PC-3 (cell line): ENCODE data around the gene BMS1. TPM values are rescaled to one million over a fixed set of nuclear protein-coding genes. Genes with fewer than 3 reads are reported as not detected.
"Not testable (repeated sequence)": the region's sequence is repeated elsewhere in the genome, so short reads cannot be mapped to it uniquely, and the experiment has no call there.

ENCODE experiments used
- ATAC-seq: fragments of 200-7000 bp; cut with Tn5 transposase; 2 replicates; pipeline ENCODE4 v1.9.1; 2020; ENCODE audit warnings: mild to moderate bottlenecking, moderate library complexity
- BruUV-seq: library from RNA; stranded (reverse); fragments of 400-500 nt; replicated peaks from 2 replicates; lab custom pipeline; 2021; lab: Mats Ljungman, UMichigan
- CTCF ChIA-PET: fragments of 300-600 bp; sonication (Branson Sonifier 250); formaldehyde crosslinking; loops from one replicate; lab custom pipeline; 2022; ENCODE audit warnings: antibody characterized with exemption; lab: Charles Lee
- POLR2A ChIA-PET: fragments of 300-600 bp; sonication (Branson Sonifier 250); formaldehyde crosslinking; loops from one replicate; lab custom pipeline; 2022; ENCODE audit warnings: antibody characterized with exemption; ENCODE audit not compliant: unreplicated experiment; lab: Charles Lee
- DNase-seq: peaks from one replicate; pipeline ENCODE4 v3.0.0-alpha.2; 2015
- H2AFZ ChIP-seq: fragments of 300-600 bp; sonication (generic); 2 replicates; pipeline ENCODE4 v1.6.0; 2016; ENCODE audit warnings: antibody characterized with exemption, low read length
- H3F3A ChIP-seq: fragments of 300-600 bp; sonication (generic); one replicate; pipeline ENCODE4 v1.6.0; 2017; ENCODE audit warnings: antibody characterized with exemption, low read length, control low read depth, mild to moderate bottlenecking; ENCODE audit not compliant: unreplicated experiment
- H3K27ac ChIP-seq: fragments of 300-600 bp; sonication (generic); 2 replicates; pipeline ENCODE4 v1.5.1; 2016; ENCODE audit warnings: mild to moderate bottlenecking, low read length
- H3K27me3 ChIP-seq: fragments of 300-600 bp; sonication (generic); 2 replicates; pipeline ENCODE4 v1.6.1; 2016; ENCODE audit warnings: low read length, mixed read lengths
- H3K36me3 ChIP-seq: fragments of 300-600 bp; sonication (generic); 2 replicates; pipeline ENCODE4 v1.6.1; 2016; ENCODE audit warnings: low read depth, mixed run types, low read length, mixed read lengths
- H3K4me1 ChIP-seq: fragments of 300-600 bp; sonication (generic); 2 replicates; pipeline ENCODE4 v1.5.1; 2016; ENCODE audit warnings: low read length; ENCODE audit not compliant: insufficient read depth
- H3K4me2 ChIP-seq: fragments of 300-600 bp; sonication (generic); 2 replicates; pipeline ENCODE4 v1.6.0; 2016; ENCODE audit warnings: low read length
- H3K4me3 ChIP-seq: fragments of 300-600 bp; sonication (generic); 2 replicates; pipeline ENCODE4 v1.5.1; 2016; ENCODE audit warnings: mild to moderate bottlenecking, low read length, mixed read lengths
- H3K79me2 ChIP-seq: fragments of 300-600 bp; sonication (generic); 2 replicates; pipeline ENCODE4 v1.6.1; 2017; ENCODE audit warnings: low read length, mixed read lengths
- H3K9ac ChIP-seq: fragments of 300-600 bp; sonication (generic); 2 replicates; pipeline ENCODE4 v1.6.0; 2016; ENCODE audit warnings: mild to moderate bottlenecking, low read length
- H3K9me2 ChIP-seq: fragments of 300-600 bp; sonication (generic); replicated peaks from 2 replicates; pipeline ENCODE4 v1.6.1; 2016; ENCODE audit warnings: mixed run types, low read length, mixed read lengths
- H3K9me3 ChIP-seq: fragments of 300-600 bp; sonication (generic); 2 replicates; pipeline ENCODE4 v1.6.1; 2016; ENCODE audit warnings: low read length, mixed read lengths
- H4K20me1 ChIP-seq: fragments of 300-600 bp; sonication (generic); 2 replicates; pipeline ENCODE4 v1.6.1; 2016; ENCODE audit warnings: low read length, mixed read lengths
- CTCF ChIP-seq: fragments of 300-600 bp; sonication (generic); conservative IDR thresholded peaks from 2 replicates; pipeline ENCODE4 v1.5.1; 2017; ENCODE audit warnings: antibody characterized with exemption, low read depth, mild to moderate bottlenecking, low read length
- EZH2 ChIP-seq: fragments of 300-600 bp; sonication (generic); IDR thresholded peaks from one replicate; pipeline ENCODE4 v1.6.1; 2017; ENCODE audit warnings: antibody characterized with exemption, mild to moderate bottlenecking, low read length; ENCODE audit not compliant: unreplicated experiment
- EZH2phosphoT487 ChIP-seq: fragments of 300-600 bp; sonication (generic); IDR thresholded peaks from 2 replicates; pipeline ENCODE4 v1.6.1; 2018; ENCODE audit warnings: mild to moderate bottlenecking, antibody characterized with exemption, low read length, borderline replicate concordance
- intact Hi-C: fragments of 100-400 bp; cut with micrococcal nuclease; formaldehyde crosslinking; loops from 2 replicates; pipeline ENCODE4 v1.9.0; 2023
- total RNA-seq: library from RNA; depleted of rRNA; stranded (reverse); fragments of >200 nt; gene quantifications from 2 replicates; pipeline ENCODE4 v1.2.3, GENCODE V29; 2014

BMS1 gene
- total RNA-seq, 1 experiment from 2014 or later, result 36.6 TPM

GRCh38 chr10:42867571-42867970 is 85.0 kb downstream of the BMS1 start:
- Histone ChIP-seq H3K36me3 (no peaks in the 10 kb centered on the region), H3K4me2 (no peak overlapping the region), H3K27ac (no peak overlapping the region), H3K27me3 (peaks cover 27% of the 10 kb centered on the region), H3K9me2 (no peaks in the 10 kb centered on the region), H3K9me3 (no peaks in the 10 kb centered on the region), H2AFZ (no peak overlapping the region), H3K4me1 (0 out of 2 replicates have a peak, but pooled peaks cover 4% of the 10 kb centered on the region), H3F3A (no peaks in the 10 kb centered on the region), H3K9ac (no peak overlapping the region), H3K79me2 (no peaks in the 10 kb centered on the region), H4K20me1 (no peaks in the 10 kb centered on the region), H3K4me3 (no peak overlapping the region)
- ATAC-seq (no peak), DNase-seq (no peak)
- no TSS peak for BruUV-seq
- TF ChIP-seq CTCF (no peak), EZH2phosphoT487 (no peak), EZH2 (no peak)
- intact Hi-C loops, result loop anchor here (5.0 to 10.0 kb wide), 3 partner anchors 340 to 480 kb away; partner anchors contain the start of gene RASGEF1A
- ChIA-PET CTCF (no interaction called here), POLR2A (no interaction called here)

- H3K9me3 ChIP-seq, result no peaks in the 10 kb centered on the region
- DNase-seq, result no peak
- H3K79me2 ChIP-seq, result no peaks in the 10 kb centered on the region
- H3F3A ChIP-seq, result no peaks in the 10 kb centered on the region
- H3K4me1 ChIP-seq, result 0 out of 2 replicates have a peak, but pooled peaks cover 4% of the 10 kb centered on the region
- intact Hi-C loops, result loop anchor here (5.0 to 10.0 kb wide), 3 partner anchors 339 to 479 kb away; partner anchors contain the start of gene RASGEF1A
- TF ChIP-seq CTCF (no peak), EZH2 (no peak), EZH2phosphoT487 (no peak)
- H3K4me3 ChIP-seq, result no peak overlapping the region
- no peak overlapping the region for H2AFZ ChIP-seq
- BruUV-seq, result no TSS peak
- no peaks in the 10 kb centered on the region for H3K9me2 ChIP-seq
- H3K36me3 ChIP-seq, result no peaks in the 10 kb centered on the region
- peaks cover 21% of the 10 kb centered on the region for H3K27me3 ChIP-seq
- no peak overlapping the region for H3K27ac ChIP-seq
- H3K4me2 ChIP-seq, result no peak overlapping the region
- no peak overlapping the region for H3K9ac ChIP-seq
- ChIA-PET CTCF (no interaction called here), POLR2A (no interaction called here)
- no peaks in the 10 kb centered on the region for H4K20me1 ChIP-seq
- ATAC-seq, result no peak
Observed at GRCh38 chr10:42868530-42868929, 85.9 kb downstream of the BMS1 start.

GRCh38 chr10:42869977-42870350 is 87.4 kb downstream of the BMS1 start:
- Histone ChIP-seq H3K4me3 (no peak overlapping the region), H3K9ac (no peak overlapping the region), H4K20me1 (no peaks in the 10 kb centered on the region), H3K9me3 (no peaks in the 10 kb centered on the region), H2AFZ (no peak overlapping the region), H3K4me1 (0 out of 2 replicates have a peak, but pooled peaks cover 4% of the 10 kb centered on the region), H3K36me3 (no peaks in the 10 kb centered on the region), H3K9me2 (no peaks in the 10 kb centered on the region), H3K27ac (no peak overlapping the region), H3K27me3 (peaks cover 12% of the 10 kb centered on the region), H3K79me2 (no peaks in the 10 kb centered on the region), H3F3A (no peaks in the 10 kb centered on the region), H3K4me2 (no peak overlapping the region)
- POLR2A ChIA-PET, result no interaction called here
- CTCF ChIA-PET, result no interaction called here
- DNase-seq (no peak), ATAC-seq (no peak)
- intact Hi-C loops, result loop anchor here (5.0 to 10.0 kb wide), 3 partner anchors 337 to 477 kb away; partner anchors contain the start of gene RASGEF1A
- BruUV-seq, result no TSS peak
- TF ChIP-seq EZH2phosphoT487 (no peak), CTCF (no peak), EZH2 (no peak)

GRCh38 chr10:42871138-42871641 is 88.6 kb downstream of the BMS1 start:
- H3K4me2 ChIP-seq, intact Hi-C loops, H3K4me3 ChIP-seq, BruUV-seq, H3F3A ChIP-seq, DNase-seq, H2AFZ ChIP-seq, H3K27ac ChIP-seq, H3K36me3 ChIP-seq, H3K9ac ChIP-seq, H3K9me3 ChIP-seq, H3K79me2 ChIP-seq, H3K27me3 ChIP-seq, ATAC-seq, POLR2A ChIA-PET, CTCF ChIA-PET, H4K20me1 ChIP-seq, H3K9me2 ChIP-seq: not testable (repeated sequence)
- H3K4me1 ChIP-seq, result peaks cover 13% of the 10 kb centered on the region
